Esophagus squamous epithelium (tissue), 4 donors: ENCODE measurements around the gene TMTC2.

Source experiments
- POLR2A ChIP-seq, 4 donors: fragments of 450-650 bp; IDR thresholded peaks; one replicate each; pipeline ENCODE4 v1.6.1; 2017; ENCODE audit warnings: antibody characterized with exemption in 4 of 4, mild to moderate bottlenecking in 4 of 4, moderate library complexity in 3 of 4
- TF ChIP-seq, protein P1 (sequence below), 6 experiments: fragments of 450-650 bp in 4 of 6; fragments of 200-600 bp in 2 of 6; sonication (generic) in 2 of 6; IDR thresholded peaks; one replicate each; pipeline ENCODE4 v1.5.1; 2016 to 2019; ENCODE audit warnings: antibody characterized with exemption in 6 of 6, mild to moderate bottlenecking in 4 of 6, moderate library complexity in 4 of 6

DNA sequence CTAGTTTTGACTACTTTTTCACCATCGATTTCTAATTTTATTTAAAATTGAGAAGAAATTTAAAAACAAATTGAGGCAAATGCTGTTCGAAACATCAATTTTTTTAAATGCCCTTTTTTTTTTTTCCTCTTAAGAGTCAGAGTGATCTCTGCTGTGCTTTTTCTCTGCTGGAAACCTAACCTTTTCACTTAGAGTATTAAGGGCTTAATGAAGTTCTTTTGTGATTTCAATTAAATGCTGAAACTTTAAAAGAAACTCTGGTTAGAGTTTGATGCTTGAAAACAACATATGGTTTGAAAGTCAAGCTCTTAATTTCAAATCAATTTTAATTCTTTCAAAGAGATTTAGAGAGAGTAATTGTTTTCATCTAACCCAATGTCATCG is 171.8 kb downstream of the TMTC2 start:
- TF ChIP-seq, protein P1, sequence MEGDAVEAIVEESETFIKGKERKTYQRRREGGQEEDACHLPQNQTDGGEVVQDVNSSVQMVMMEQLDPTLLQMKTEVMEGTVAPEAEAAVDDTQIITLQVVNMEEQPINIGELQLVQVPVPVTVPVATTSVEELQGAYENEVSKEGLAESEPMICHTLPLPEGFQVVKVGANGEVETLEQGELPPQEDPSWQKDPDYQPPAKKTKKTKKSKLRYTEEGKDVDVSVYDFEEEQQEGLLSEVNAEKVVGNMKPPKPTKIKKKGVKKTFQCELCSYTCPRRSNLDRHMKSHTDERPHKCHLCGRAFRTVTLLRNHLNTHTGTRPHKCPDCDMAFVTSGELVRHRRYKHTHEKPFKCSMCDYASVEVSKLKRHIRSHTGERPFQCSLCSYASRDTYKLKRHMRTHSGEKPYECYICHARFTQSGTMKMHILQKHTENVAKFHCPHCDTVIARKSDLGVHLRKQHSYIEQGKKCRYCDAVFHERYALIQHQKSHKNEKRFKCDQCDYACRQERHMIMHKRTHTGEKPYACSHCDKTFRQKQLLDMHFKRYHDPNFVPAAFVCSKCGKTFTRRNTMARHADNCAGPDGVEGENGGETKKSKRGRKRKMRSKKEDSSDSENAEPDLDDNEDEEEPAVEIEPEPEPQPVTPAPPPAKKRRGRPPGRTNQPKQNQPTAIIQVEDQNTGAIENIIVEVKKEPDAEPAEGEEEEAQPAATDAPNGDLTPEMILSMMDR (IDR thresholded peaks at IDR 0.05): no peak
- TF ChIP-seq POLR2A (IDR thresholded peaks at IDR 0.05): no peak
